ENCODE results near the gene NKD2. TPM values are rescaled to one million over a fixed set of nuclear protein-coding genes. Genes with fewer than 3 reads are reported as not detected.

Gene NKD2
- total and polyA plus RNA-seq, 2 experiments from 2014 or later = 9.0 to 11.9 TPM

DNA sequence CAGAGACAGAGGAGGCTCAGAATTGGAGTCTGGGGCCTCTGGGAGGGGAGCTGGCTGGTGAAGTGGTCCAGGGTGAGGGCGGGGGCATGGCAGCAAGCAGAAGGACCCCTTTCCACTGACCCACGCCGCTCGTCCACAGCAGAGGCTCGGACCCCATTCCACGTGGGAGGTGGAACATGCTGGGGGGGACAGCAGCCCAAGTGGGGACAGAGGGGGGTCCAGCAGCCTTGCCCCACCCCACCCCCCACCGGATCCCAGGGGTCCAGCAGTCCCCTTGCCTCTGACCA, 25.4 kb upstream of the NKD2 start (continued):
- no peak for TF ChIP-seq ZNF114 (CRISPR knock-in tag; IDR thresholded peaks at IDR 0.05)
- TF ChIP-seq, protein P1, sequence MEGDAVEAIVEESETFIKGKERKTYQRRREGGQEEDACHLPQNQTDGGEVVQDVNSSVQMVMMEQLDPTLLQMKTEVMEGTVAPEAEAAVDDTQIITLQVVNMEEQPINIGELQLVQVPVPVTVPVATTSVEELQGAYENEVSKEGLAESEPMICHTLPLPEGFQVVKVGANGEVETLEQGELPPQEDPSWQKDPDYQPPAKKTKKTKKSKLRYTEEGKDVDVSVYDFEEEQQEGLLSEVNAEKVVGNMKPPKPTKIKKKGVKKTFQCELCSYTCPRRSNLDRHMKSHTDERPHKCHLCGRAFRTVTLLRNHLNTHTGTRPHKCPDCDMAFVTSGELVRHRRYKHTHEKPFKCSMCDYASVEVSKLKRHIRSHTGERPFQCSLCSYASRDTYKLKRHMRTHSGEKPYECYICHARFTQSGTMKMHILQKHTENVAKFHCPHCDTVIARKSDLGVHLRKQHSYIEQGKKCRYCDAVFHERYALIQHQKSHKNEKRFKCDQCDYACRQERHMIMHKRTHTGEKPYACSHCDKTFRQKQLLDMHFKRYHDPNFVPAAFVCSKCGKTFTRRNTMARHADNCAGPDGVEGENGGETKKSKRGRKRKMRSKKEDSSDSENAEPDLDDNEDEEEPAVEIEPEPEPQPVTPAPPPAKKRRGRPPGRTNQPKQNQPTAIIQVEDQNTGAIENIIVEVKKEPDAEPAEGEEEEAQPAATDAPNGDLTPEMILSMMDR (conservative IDR thresholded peaks at IDR 0.05; ENCODE audit: low read depth in 2 of 2) = no peak
- TF ChIP-seq, protein P2, sequence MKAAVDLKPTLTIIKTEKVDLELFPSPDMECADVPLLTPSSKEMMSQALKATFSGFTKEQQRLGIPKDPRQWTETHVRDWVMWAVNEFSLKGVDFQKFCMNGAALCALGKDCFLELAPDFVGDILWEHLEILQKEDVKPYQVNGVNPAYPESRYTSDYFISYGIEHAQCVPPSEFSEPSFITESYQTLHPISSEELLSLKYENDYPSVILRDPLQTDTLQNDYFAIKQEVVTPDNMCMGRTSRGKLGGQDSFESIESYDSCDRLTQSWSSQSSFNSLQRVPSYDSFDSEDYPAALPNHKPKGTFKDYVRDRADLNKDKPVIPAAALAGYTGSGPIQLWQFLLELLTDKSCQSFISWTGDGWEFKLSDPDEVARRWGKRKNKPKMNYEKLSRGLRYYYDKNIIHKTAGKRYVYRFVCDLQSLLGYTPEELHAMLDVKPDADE (IDR thresholded peaks at IDR 0.05) = no peak
- TF ChIP-seq POLR2AphosphoS5 (IDR thresholded peaks at IDR 0.05; ENCODE audit: low read depth) = no peak
- no peak for TF ChIP-seq NANOG (IDR thresholded peaks at IDR 0.05; ENCODE audit: borderline replicate concordance)

DNA sequence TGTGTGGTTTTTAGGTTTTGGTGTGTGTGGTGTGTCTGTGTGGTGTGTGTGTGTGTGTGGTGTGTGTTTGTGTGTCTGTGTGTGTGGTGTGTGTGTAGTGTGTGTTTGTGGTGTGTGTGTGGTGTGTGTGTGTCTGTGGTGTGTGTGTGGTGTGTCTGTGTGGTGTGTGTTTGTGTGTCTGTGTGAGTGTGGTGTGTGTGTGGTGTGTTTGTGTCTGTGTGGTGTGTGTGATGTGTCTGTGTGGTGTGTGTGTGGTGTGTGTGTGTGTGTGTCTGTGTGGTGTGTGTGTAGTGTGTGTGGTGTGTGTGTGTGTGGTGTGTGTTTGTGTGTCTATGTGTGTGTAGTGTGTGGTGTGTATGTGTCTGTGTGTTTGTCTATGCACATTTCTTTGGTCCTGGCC, 25.0 kb upstream of the NKD2 start:
- Mint-ChIP-seq H3K4me1 (peaks cover 5% of the 10 kb centered on the region; the same call in 2 of the 3 replicates), H3K27ac (no peak overlapping the region), H3K4me3 (no peak overlapping the region), H3K36me3 (ENCODE audit: low read depth) (no peaks in the 10 kb centered on the region), H3K27me3 (ENCODE audit: insufficient read depth, low read depth, poor library complexity) (peaks cover 13% of the 10 kb centered on the region), H3K9me3 (peaks cover 35% of the 10 kb centered on the region)
- Histone ChIP-seq H3K27me3 (ENCODE audit: insufficient read depth) (no peaks in the 10 kb centered on the region), H3K4me3 (no peak overlapping the region), H3K79me2 (replicated peaks; ENCODE audit: insufficient read depth) (no peaks in the 10 kb centered on the region), H3K4me2 (no peak overlapping the region), H3F3A (replicated peaks; ENCODE audit: low read depth) (no peaks in the 10 kb centered on the region), H3K9me2 (ENCODE audit: insufficient read depth) (0 out of 2 replicates have a peak, but pooled peaks cover 4% of the 10 kb centered on the region), H4K20me1 (replicated peaks; ENCODE audit: insufficient read depth) (no peaks in the 10 kb centered on the region), H3K36me3 (ENCODE audit: insufficient read depth) (no peaks in the 10 kb centered on the region), H3K27ac (ENCODE audit: low read depth) (no peak overlapping the region), H2AFZ (no peak overlapping the region), H3K4me1 (ENCODE audit: insufficient read depth) (no peaks in the 10 kb centered on the region)
- ATAC-seq = no peak
- TF ChIP-seq, protein P2 (IDR thresholded peaks at IDR 0.05) = no peak
- TF ChIP-seq, protein P3, sequence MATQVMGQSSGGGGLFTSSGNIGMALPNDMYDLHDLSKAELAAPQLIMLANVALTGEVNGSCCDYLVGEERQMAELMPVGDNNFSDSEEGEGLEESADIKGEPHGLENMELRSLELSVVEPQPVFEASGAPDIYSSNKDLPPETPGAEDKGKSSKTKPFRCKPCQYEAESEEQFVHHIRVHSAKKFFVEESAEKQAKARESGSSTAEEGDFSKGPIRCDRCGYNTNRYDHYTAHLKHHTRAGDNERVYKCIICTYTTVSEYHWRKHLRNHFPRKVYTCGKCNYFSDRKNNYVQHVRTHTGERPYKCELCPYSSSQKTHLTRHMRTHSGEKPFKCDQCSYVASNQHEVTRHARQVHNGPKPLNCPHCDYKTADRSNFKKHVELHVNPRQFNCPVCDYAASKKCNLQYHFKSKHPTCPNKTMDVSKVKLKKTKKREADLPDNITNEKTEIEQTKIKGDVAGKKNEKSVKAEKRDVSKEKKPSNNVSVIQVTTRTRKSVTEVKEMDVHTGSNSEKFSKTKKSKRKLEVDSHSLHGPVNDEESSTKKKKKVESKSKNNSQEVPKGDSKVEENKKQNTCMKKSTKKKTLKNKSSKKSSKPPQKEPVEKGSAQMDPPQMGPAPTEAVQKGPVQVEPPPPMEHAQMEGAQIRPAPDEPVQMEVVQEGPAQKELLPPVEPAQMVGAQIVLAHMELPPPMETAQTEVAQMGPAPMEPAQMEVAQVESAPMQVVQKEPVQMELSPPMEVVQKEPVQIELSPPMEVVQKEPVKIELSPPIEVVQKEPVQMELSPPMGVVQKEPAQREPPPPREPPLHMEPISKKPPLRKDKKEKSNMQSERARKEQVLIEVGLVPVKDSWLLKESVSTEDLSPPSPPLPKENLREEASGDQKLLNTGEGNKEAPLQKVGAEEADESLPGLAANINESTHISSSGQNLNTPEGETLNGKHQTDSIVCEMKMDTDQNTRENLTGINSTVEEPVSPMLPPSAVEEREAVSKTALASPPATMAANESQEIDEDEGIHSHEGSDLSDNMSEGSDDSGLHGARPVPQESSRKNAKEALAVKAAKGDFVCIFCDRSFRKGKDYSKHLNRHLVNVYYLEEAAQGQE (IDR thresholded peaks at IDR 0.05; ENCODE audit: unreplicated experiment) = no peak
- TF ChIP-seq POLR2AphosphoS5 (IDR thresholded peaks at IDR 0.05; ENCODE audit: low read depth) = no peak
- no peak for TF ChIP-seq EZH2 (IDR thresholded peaks at IDR 0.05; ENCODE audit: low read depth, unreplicated experiment)
- no peak for TF ChIP-seq ZNF331 (CRISPR knock-in tag; IDR thresholded peaks at IDR 0.05; ENCODE audit: low read depth)
- no peak for TF ChIP-seq ZNF114 (CRISPR knock-in tag; IDR thresholded peaks at IDR 0.05)
- no peak for TF ChIP-seq STAT1 (IDR thresholded peaks at IDR 0.05; ENCODE audit: unreplicated experiment)
- no peak for TF ChIP-seq EZH2phosphoT487 (IDR thresholded peaks at IDR 0.05; ENCODE audit: unreplicated experiment)
- no peak for DNase-seq (ENCODE audit: low spot score)

Data from GM23338 (cell line).